Chondrocyte (in vitro differentiated cells): ENCODE data around the gene PPP1R3A. TPM values are rescaled to one million over a fixed set of nuclear protein-coding genes. Genes with fewer than 3 reads are reported as not detected.

Source experiments
- DNase-seq: peaks from one replicate; pipeline ENCODE4 v3.0.0; 2021; ENCODE audit warnings: mixed read lengths, low spot score
- H3K27ac Mint-ChIP-seq: one replicate; pipeline ENCODE4 v1.8.0; 2021; ENCODE audit warnings: mild to moderate bottlenecking, moderate library complexity, mixed read lengths; ENCODE audit not compliant: unreplicated experiment
- H3K27me3 Mint-ChIP-seq: 2 replicates; pipeline ENCODE4 v1.8.0; 2021; ENCODE audit warnings: low read depth, mixed read lengths
- H3K36me3 Mint-ChIP-seq: 2 replicates; pipeline ENCODE4 v1.8.0; 2021; ENCODE audit warnings: low read depth, mixed read lengths
- H3K4me1 Mint-ChIP-seq: 2 replicates; pipeline ENCODE4 v1.8.0; 2021; ENCODE audit warnings: low read depth, mild to moderate bottlenecking, mixed read lengths
- H3K4me3 Mint-ChIP-seq: one replicate; pipeline ENCODE4 v1.8.0; 2021; ENCODE audit warnings: mild to moderate bottlenecking, moderate library complexity, mixed read lengths; ENCODE audit not compliant: unreplicated experiment
- H3K9me3 Mint-ChIP-seq: 2 replicates; pipeline ENCODE4 v1.8.0; 2021; ENCODE audit warnings: low read depth, mixed read lengths
- CTCF ChIP-seq: fragments of 200-600 bp; sonication (generic); IDR thresholded peaks from 2 replicates; pipeline ENCODE4 v1.5.0; 2021; ENCODE audit warnings: antibody characterized with exemption, mild to moderate bottlenecking, moderate library complexity
- total RNA-seq: library from RNA; stranded (reverse); gene quantifications from 3 replicates; pipeline ENCODE4 v1.2.1, GENCODE V29; 2021

PPP1R3A gene
- total RNA-seq, 1 donor from 2014 or later: 0.45 TPM

- Mint-ChIP-seq H3K36me3 (no peaks in the 10 kb centered on the region), H3K9me3 (no peaks in the 10 kb centered on the region), H3K27ac (no peak overlapping the region), H3K4me1 (no peaks in the 10 kb centered on the region), H3K27me3 (no peaks in the 10 kb centered on the region), H3K4me3 (no peak overlapping the region)
- TF ChIP-seq CTCF: no peak
- no peak for DNase-seq
These were observed 11.2 kb downstream of the PPP1R3A start for GRCh38 chr7:113907617-113908016.

GRCh38 chr7:113904521-113904920 is 14.3 kb downstream of the PPP1R3A start:
- Mint-ChIP-seq H3K36me3 (no peaks in the 10 kb centered on the region), H3K9me3 (no peaks in the 10 kb centered on the region), H3K27ac (no peak overlapping the region), H3K27me3 (no peaks in the 10 kb centered on the region), H3K4me1 (no peaks in the 10 kb centered on the region), H3K4me3 (no peak overlapping the region)
- DNase-seq: no peak
- TF ChIP-seq CTCF: no peak

GRCh38 chr7:113892818-113893217 is 26.0 kb downstream of the PPP1R3A start:
- Mint-ChIP-seq H3K4me3 (no peak overlapping the region), H3K4me1 (peaks cover 38% of the 10 kb centered on the region), H3K36me3 (no peaks in the 10 kb centered on the region), H3K9me3 (peaks cover 5% of the 10 kb centered on the region), H3K27me3 (no peaks in the 10 kb centered on the region), H3K27ac (peak overlapping the region; percentile 67)
- TF ChIP-seq CTCF: no peak
- no peak for DNase-seq

- H3K4me3 Mint-ChIP-seq: no peak overlapping the region
- H3K27me3 Mint-ChIP-seq: no peaks in the 10 kb centered on the region
- H3K9me3 Mint-ChIP-seq: no peaks in the 10 kb centered on the region
- peaks cover 38% of the 10 kb centered on the region for H3K4me1 Mint-ChIP-seq
- DNase-seq: no peak
- peak overlapping the region; percentile 86 for H3K27ac Mint-ChIP-seq
- H3K36me3 Mint-ChIP-seq: no peaks in the 10 kb centered on the region
- no peak for TF ChIP-seq CTCF
These were observed 27.0 kb downstream of the PPP1R3A start for GRCh38 chr7:113891828-113892227.

- Mint-ChIP-seq H3K4me1 (peaks cover 38% of the 10 kb centered on the region), H3K36me3 (no peaks in the 10 kb centered on the region), H3K27ac (peak overlapping the region; percentile 77), H3K9me3 (peaks cover 2% of the 10 kb centered on the region), H3K4me3 (no peak overlapping the region), H3K27me3 (no peaks in the 10 kb centered on the region)
- no peak for TF ChIP-seq CTCF
- DNase-seq: no peak
These were observed 27.8 kb downstream of the PPP1R3A start for GRCh38 chr7:113891031-113891350.
